Skeletal muscle tissue (tissue), 4 donors: ENCODE measurements around the gene MIER3. TPM values are rescaled to one million over a fixed set of nuclear protein-coding genes. Genes with fewer than 3 reads are reported as not detected.
A peak's percentile ranks its signal among the peaks of the same experiment; 100 is the strongest.

ENCODE experiments used
- H3K27ac ChIP-seq: one replicate; pipeline ENCODE4 v1.7.0; 2013; ENCODE audit warnings: mild to moderate bottlenecking, low read depth, low read length, inconsistent platforms
- H3K27me3 ChIP-seq, 3 donors: one replicate each; pipeline ENCODE4 v1.7.0; 2013; ENCODE audit warnings: low read length in 3 of 3; ENCODE audit not compliant: control insufficient read depth in 3 of 3, insufficient read depth in 3 of 3
- H3K36me3 ChIP-seq, 3 donors: one replicate each; pipeline ENCODE4 v1.7.0; 2013; ENCODE audit warnings: low read length in 3 of 3; ENCODE audit not compliant: control insufficient read depth in 3 of 3, insufficient read depth in 3 of 3
- H3K4me1 ChIP-seq, 3 donors: one replicate each; pipeline ENCODE4 v1.7.0; 2013; ENCODE audit warnings: low read length in 3 of 3, mild to moderate bottlenecking in 3 of 3; ENCODE audit not compliant: control insufficient read depth in 3 of 3, insufficient read depth in 3 of 3
- H3K4me3 ChIP-seq, 3 donors: one replicate each; pipeline ENCODE4 v1.7.0; 2013; ENCODE audit warnings: low read length in 3 of 3
- H3K9ac ChIP-seq, 3 donors: one replicate each; pipeline ENCODE4 v1.7.0; 2013; ENCODE audit warnings: low read length in 3 of 3, mild to moderate bottlenecking in 3 of 3, moderate library complexity in 2 of 3, low read depth in 1 of 3
- H3K9me3 ChIP-seq, 3 donors: one replicate each; pipeline ENCODE4 v1.7.0; 2013; ENCODE audit warnings: low read length in 3 of 3; ENCODE audit not compliant: control insufficient read depth in 3 of 3
- total RNA-seq: library from RNA; depleted of rRNA; stranded (reverse); fragments of >200 nt; gene quantifications from one replicate; pipeline ENCODE4 v1.2.3, GENCODE V29; 2014
- donor health status: Osteomylitis.

The MIER3 gene
- 18.8 TPM for total RNA-seq

- no peaks in the 10 kb centered on the region for H3K36me3 ChIP-seq
Observed at GRCh38 chr5:56951946-56952691, at the start of gene MIER3. Gene MIER3 (minus strand): TSS chr5:56952123. CDS start chr5:56952102, 21 bp downstream.

GRCh38 chr5:56995596-56995995 is 43.7 kb upstream of the MIER3 start:
- H3K27me3 ChIP-seq: no peaks in the 10 kb centered on the region
- H3K9me3 ChIP-seq: no peaks in the 10 kb centered on the region

More at GRCh38 chr5:56951946-56952691, at the start of gene MIER3:
- Histone ChIP-seq H3K4me1 (peaks cover 3 to 22% (median 5%) of the 10 kb centered on the region in 3 donors), H3K9me3 (no peaks in the 10 kb centered on the region), H3K27me3 (no peaks in the 10 kb centered on the region), H3K4me3 (peak within 1 kb of the TSS; percentile 75 to 82 (median 82)), H3K9ac (peak within 1 kb of the TSS; percentile 63 to 81 (median 69)), H3K27ac (peak within 1 kb of the TSS; percentile 32)

GRCh38 chr5:56993241-56993640 is 41.3 kb upstream of the MIER3 start:
- Histone ChIP-seq H3K4me3 (no peak overlapping the region), H3K4me1 (no peaks in the 10 kb centered on the region), H3K36me3 (no peaks in the 10 kb centered on the region), H3K9me3 (no peaks in the 10 kb centered on the region), H3K9ac (no peak overlapping the region), H3K27ac (no peak overlapping the region), H3K27me3 (no peaks in the 10 kb centered on the region)

More at GRCh38 chr5:56995596-56995995, 43.7 kb upstream of the MIER3 start:
- H3K36me3 ChIP-seq: no peaks in the 10 kb centered on the region
- no peak overlapping the region for H3K9ac ChIP-seq
- H3K4me3 ChIP-seq: no peak overlapping the region
- no peaks in the 10 kb centered on the region for H3K4me1 ChIP-seq
- no peak overlapping the region for H3K27ac ChIP-seq

GRCh38 chr5:56989676-56990075 is 37.8 kb upstream of the MIER3 start:
- Histone ChIP-seq H3K9ac (no peak overlapping the region), H3K36me3 (no peaks in the 10 kb centered on the region), H3K27me3 (no peaks in the 10 kb centered on the region), H3K4me3 (no peak overlapping the region), H3K27ac (no peak overlapping the region), H3K9me3 (no peaks in the 10 kb centered on the region), H3K4me1 (no peaks in the 10 kb centered on the region)

GRCh38 chr5:56988490-56988889 is 36.6 kb upstream of the MIER3 start:
- H3K27ac ChIP-seq: no peak overlapping the region
- H3K27me3 ChIP-seq: no peaks in the 10 kb centered on the region

GRCh38 chr5:56987171-56987570 is 35.2 kb upstream of the MIER3 start:
- H3K36me3 ChIP-seq: no peaks in the 10 kb centered on the region
- no peak overlapping the region for H3K27ac ChIP-seq
- H3K4me1 ChIP-seq: no peaks in the 10 kb centered on the region
- no peaks in the 10 kb centered on the region for H3K27me3 ChIP-seq
- H3K9ac ChIP-seq: no peak overlapping the region
- no peak overlapping the region for H3K4me3 ChIP-seq
- H3K9me3 ChIP-seq: no peaks in the 10 kb centered on the region

More at GRCh38 chr5:56988490-56988889, 36.6 kb upstream of the MIER3 start:
- Histone ChIP-seq H3K4me1 (no peaks in the 10 kb centered on the region), H3K4me3 (no peak overlapping the region), H3K9me3 (no peaks in the 10 kb centered on the region), H3K9ac (no peak overlapping the region), H3K36me3 (no peaks in the 10 kb centered on the region)

- no peaks in the 10 kb centered on the region for H3K9me3 ChIP-seq
- no peak overlapping the region for H3K9ac ChIP-seq
- H3K36me3 ChIP-seq: no peaks in the 10 kb centered on the region
Observed at GRCh38 chr5:56986626-56986947, 34.7 kb upstream of the MIER3 start.

GRCh38 chr5:56985936-56986625 is 34.2 kb upstream of the MIER3 start:
- H3K27ac ChIP-seq: no peak overlapping the region
- no peak overlapping the region for H3K4me3 ChIP-seq
- no peaks in the 10 kb centered on the region for H3K27me3 ChIP-seq
- no peaks in the 10 kb centered on the region for H3K9me3 ChIP-seq
- no peak overlapping the region for H3K9ac ChIP-seq
- no peaks in the 10 kb centered on the region for H3K36me3 ChIP-seq
- no peaks in the 10 kb centered on the region for H3K4me1 ChIP-seq

More at GRCh38 chr5:56986626-56986947, 34.7 kb upstream of the MIER3 start:
- Histone ChIP-seq H3K4me3 (no peak overlapping the region), H3K27me3 (no peaks in the 10 kb centered on the region), H3K4me1 (no peaks in the 10 kb centered on the region), H3K27ac (no peak overlapping the region)

GRCh38 chr5:56984445-56984844 is 32.5 kb upstream of the MIER3 start:
- H3K27me3 ChIP-seq: peaks cover 0 to 3% (median 0%) of the 10 kb centered on the region in 3 donors

More at GRCh38 chr5:56984445-56984844, 32.5 kb upstream of the MIER3 start:
- Histone ChIP-seq H3K36me3 (no peaks in the 10 kb centered on the region), H3K4me1 (no peaks in the 10 kb centered on the region), H3K9ac (no peak overlapping the region), H3K27ac (no peak overlapping the region), H3K9me3 (no peaks in the 10 kb centered on the region), H3K4me3 (no peak overlapping the region)
